Activated B cell treated with CpG ODN at 0.5 μM for 24 hours (primary cell): ENCODE results near the gene ASTN2. TPM values are rescaled to one million over a fixed set of nuclear protein-coding genes. Genes with fewer than 3 reads are reported as not detected.

Experiments used
- ATAC-seq: fragments of 200-7000 bp; cut with Tn5 transposase; one replicate; pipeline ENCODE4 v1.10.0; 2021; ENCODE audit warnings: low read depth, mild to moderate bottlenecking, moderate library complexity
- CTCF ChIA-PET: fragments of 350-600 bp; sonication (Branson Sonifier 250); formaldehyde crosslinking; loops from one replicate; lab custom pipeline; 2021; ENCODE audit warnings: antibody characterized with exemption; lab: Charles Lee
- POLR2A ChIA-PET: fragments of 350-600 bp; sonication (Branson Sonifier 250); formaldehyde crosslinking; loops from one replicate; lab custom pipeline; 2021; ENCODE audit warnings: antibody characterized with exemption; lab: Charles Lee
- DNase-seq: peaks from one replicate; pipeline ENCODE4 v3.0.0; 2022
- H3K27ac Mint-ChIP-seq: one replicate; pipeline ENCODE4 v1.8.0; 2020; ENCODE audit warnings: mixed read lengths
- H3K27me3 Mint-ChIP-seq: one replicate; pipeline ENCODE4 v1.8.0; 2021; ENCODE audit warnings: mixed read lengths
- H3K36me3 Mint-ChIP-seq: one replicate; pipeline ENCODE4 v1.8.0; 2021; ENCODE audit warnings: low read depth, mixed read lengths
- H3K4me1 Mint-ChIP-seq: one replicate; pipeline ENCODE4 v1.8.0; 2021; ENCODE audit warnings: mixed read lengths
- H3K4me3 Mint-ChIP-seq: one replicate; pipeline ENCODE4 v1.8.0; 2020; ENCODE audit warnings: mild to moderate bottlenecking, mixed read lengths
- H3K9me3 Mint-ChIP-seq: one replicate; pipeline ENCODE4 v1.8.0; 2020; ENCODE audit warnings: mixed read lengths
- CTCF ChIP-seq: fragments of 200-600 bp; IDR thresholded peaks from one replicate; pipeline ENCODE4 v1.8.0; 2022; ENCODE audit warnings: antibody characterized with exemption, mild to moderate bottlenecking
- intact Hi-C: fragments of 100-400 bp; cut with micrococcal nuclease; formaldehyde crosslinking; loops from one replicate; pipeline ENCODE4 v1.15.1; 2024
- total RNA-seq: library from RNA; stranded (reverse); gene quantifications from 2 replicates; pipeline ENCODE4 v1.2.3, GENCODE V29; 2022

ASTN2 gene
- total RNA-seq, 1 donor from 2014 or later, result 2.3 TPM

DNA sequence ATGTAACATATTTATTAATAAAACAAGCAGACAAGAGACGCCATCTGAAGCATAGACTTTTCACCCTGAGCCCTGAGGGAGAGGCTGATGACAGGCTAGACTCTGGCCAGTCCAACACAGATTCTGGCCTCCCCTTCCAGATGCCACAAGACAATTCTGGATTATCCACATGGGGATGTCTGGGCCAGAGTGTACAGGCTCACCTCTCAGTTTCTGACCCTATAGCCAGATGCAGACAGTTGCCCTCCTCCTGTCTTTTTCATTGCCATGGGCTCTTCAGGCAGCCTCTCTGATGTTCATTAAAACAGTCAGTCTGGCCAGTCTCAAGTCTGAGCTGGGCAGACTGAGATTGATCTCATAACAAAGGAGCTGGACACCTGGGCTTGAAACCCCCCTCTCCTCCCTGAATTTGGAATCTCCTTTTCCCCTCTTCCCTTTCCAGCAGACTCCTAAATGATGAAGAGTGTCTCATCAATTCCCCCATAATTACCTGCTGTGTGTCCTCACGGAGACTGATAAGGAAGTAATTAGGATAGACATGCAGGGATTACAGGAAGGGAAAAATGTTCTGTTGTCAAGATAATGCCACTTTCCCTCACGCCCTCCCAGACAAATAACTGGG lies 89.6 kb downstream of the ASTN2 start:
- CTCF ChIA-PET, result no interaction called here
- intact Hi-C loops, result no loop called here
- Mint-ChIP-seq H3K27ac (no peak overlapping the region), H3K27me3 (no peaks in the 10 kb centered on the region), H3K9me3 (peaks cover 3% of the 10 kb centered on the region), H3K4me1 (no peaks in the 10 kb centered on the region), H3K36me3 (no peaks in the 10 kb centered on the region), H3K4me3 (no peak overlapping the region)
- DNase-seq, result no peak
- POLR2A ChIA-PET, result no interaction called here
- TF ChIP-seq CTCF, result no peak
- no peak for ATAC-seq

- CTCF ChIA-PET, result no interaction called here
- no peak for ATAC-seq
- POLR2A ChIA-PET, result no interaction called here
- no peaks in the 10 kb centered on the region for H3K36me3 Mint-ChIP-seq
- DNase-seq, result no peak
- no peaks in the 10 kb centered on the region for H3K27me3 Mint-ChIP-seq
- no peak for TF ChIP-seq CTCF
- intact Hi-C loops, result no loop called here
- no peak overlapping the region for H3K27ac Mint-ChIP-seq
- no peaks in the 10 kb centered on the region for H3K4me1 Mint-ChIP-seq
- no peak overlapping the region for H3K4me3 Mint-ChIP-seq
- no peaks in the 10 kb centered on the region for H3K9me3 Mint-ChIP-seq
Measured at GRCh38 chr9:117323390-117323789, 91.5 kb downstream of the ASTN2 start.

DNA sequence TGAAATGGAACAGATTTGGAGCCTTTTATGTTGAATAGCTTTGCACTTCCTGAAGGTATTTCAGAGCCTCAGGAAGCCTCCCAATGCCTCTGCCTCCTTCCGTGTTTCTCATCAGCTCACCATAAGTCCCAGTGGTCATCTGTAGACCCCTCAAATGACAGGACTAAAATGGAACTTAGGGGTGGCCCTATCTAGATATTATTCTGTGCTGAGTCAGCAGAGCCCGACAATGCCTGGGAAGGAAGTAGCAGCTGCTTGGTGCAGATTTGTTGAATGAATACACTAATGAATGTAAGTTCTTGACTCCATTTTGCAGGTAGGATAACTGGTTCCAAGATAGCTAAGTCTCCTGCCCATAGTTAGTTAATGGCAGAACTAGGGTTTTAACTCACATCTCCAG lies 97.7 kb downstream of the ASTN2 start:
- Mint-ChIP-seq H3K27ac (no peak overlapping the region), H3K4me1 (no peaks in the 10 kb centered on the region), H3K9me3 (no peaks in the 10 kb centered on the region), H3K36me3 (no peaks in the 10 kb centered on the region), H3K4me3 (no peak overlapping the region), H3K27me3 (no peaks in the 10 kb centered on the region)
- ChIA-PET POLR2A (no interaction called here), CTCF (no interaction called here)
- no peak for DNase-seq
- TF ChIP-seq CTCF, result no peak
- intact Hi-C loops, result no loop called here
- no peak for ATAC-seq

DNA sequence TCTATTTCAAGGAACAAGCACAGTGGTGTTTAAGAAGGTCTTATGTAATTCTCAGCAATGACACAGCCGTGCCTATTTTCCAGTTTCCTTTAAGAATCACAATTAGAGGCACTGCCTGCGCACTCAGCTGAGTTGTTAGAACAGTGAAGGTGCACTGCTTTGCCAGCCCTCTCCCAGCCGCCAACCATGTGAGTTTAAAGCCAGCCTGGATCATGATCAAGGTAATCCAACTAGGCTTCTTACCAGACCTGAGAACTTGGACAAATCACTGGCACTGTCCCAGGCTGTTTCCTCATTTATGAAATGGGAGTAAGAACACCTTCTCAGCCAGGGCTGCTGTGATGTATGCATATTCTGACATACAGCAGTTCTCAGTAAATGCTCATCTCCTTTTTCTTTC lies 99.6 kb downstream of the ASTN2 start:
- CTCF ChIA-PET, result no interaction called here

DNA sequence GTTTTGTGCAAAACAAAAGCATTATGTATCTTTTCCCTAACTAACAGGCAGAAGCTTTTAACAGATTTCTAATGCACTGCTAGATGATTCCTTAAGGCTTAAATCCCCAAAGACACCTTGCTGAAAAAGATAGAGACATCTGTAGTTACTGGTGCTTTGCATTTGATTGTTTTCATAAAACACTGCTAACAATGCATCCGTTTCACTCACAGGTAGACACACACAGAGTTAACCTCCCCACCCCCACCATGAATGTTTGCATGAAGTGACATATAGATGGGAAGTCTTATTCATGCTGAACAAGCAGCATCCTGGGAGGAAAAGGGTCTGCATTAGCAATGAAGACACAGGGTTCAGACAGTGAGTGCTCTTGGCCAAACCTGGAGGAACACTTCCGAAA lies 100.9 kb downstream of the ASTN2 start:
- no peak for ATAC-seq
- Mint-ChIP-seq H3K9me3 (no peaks in the 10 kb centered on the region), H3K27me3 (no peaks in the 10 kb centered on the region), H3K36me3 (no peaks in the 10 kb centered on the region), H3K27ac (no peak overlapping the region), H3K4me3 (no peak overlapping the region), H3K4me1 (no peaks in the 10 kb centered on the region)
- CTCF ChIA-PET, result no interaction called here
- intact Hi-C loops, result no loop called here
- DNase-seq, result no peak
- no peak for TF ChIP-seq CTCF
- POLR2A ChIA-PET, result no interaction called here

More for the DNA sequence above, 99.6 kb downstream of the ASTN2 start:
- TF ChIP-seq CTCF, result no peak
- H3K4me3 Mint-ChIP-seq, result no peak overlapping the region
- ATAC-seq (no peak), DNase-seq (no peak)
- no peaks in the 10 kb centered on the region for H3K4me1 Mint-ChIP-seq
- POLR2A ChIA-PET, result no interaction called here
- intact Hi-C loops, result no loop called here
- no peaks in the 10 kb centered on the region for H3K36me3 Mint-ChIP-seq
- H3K27me3 Mint-ChIP-seq, result no peaks in the 10 kb centered on the region
- no peak overlapping the region for H3K27ac Mint-ChIP-seq
- H3K9me3 Mint-ChIP-seq, result no peaks in the 10 kb centered on the region
